B cell (primary cell): ENCODE measurements around the gene KCNQ1OT1. TPM values are rescaled to one million over a fixed set of nuclear protein-coding genes. Genes with fewer than 3 reads are reported as not detected.

Experiments
- ATAC-seq: fragments of 200-7000 bp; cut with Tn5 transposase; one replicate; pipeline ENCODE4 v1.10.0; 2021; ENCODE audit warnings: low read depth, mild to moderate bottlenecking, moderate number of reproducible peaks, moderate library complexity
- CTCF ChIA-PET: fragments of 350-600 bp; sonication (Branson Sonifier 250); formaldehyde crosslinking; loops from one replicate; lab custom pipeline; 2021; ENCODE audit warnings: antibody characterized with exemption, inconsistent platforms; lab: Charles Lee
- POLR2A ChIA-PET: fragments of 350-600 bp; sonication (Branson Sonifier 250); formaldehyde crosslinking; loops from one replicate; lab custom pipeline; 2021; ENCODE audit warnings: antibody characterized with exemption; lab: Charles Lee
- DNase-seq: peaks from one replicate; pipeline ENCODE4 v3.0.0; 2013
- H2AFZ ChIP-seq: 2 replicates; pipeline ENCODE4 v1.6.1; 2012; ENCODE audit warnings: mild to moderate bottlenecking, low read depth, low read length; ENCODE audit not compliant: insufficient read depth, poor library complexity, severe bottlenecking
- H3K27ac ChIP-seq, 2 donors: 1 replicate in 1 of 2; 2 replicates in 1 of 2; pipeline ENCODE4 v1.5.1; 2012 to 2013; ENCODE audit warnings: low read length in 2 of 2, mild to moderate bottlenecking in 2 of 2, moderate library complexity in 1 of 2
- H3K27me3 ChIP-seq, 4 experiments: fragments of 200-600 bp in 1 of 4; sonication (generic) in 1 of 4; replicated peaks in 1 of 4; 1 replicate in 2 of 4; 2 replicates in 2 of 4; pipeline versions ENCODE4 v1.6.1 to v1.7.0; 2013 to 2016; ENCODE audit warnings: low read length in 3 of 4, mild to moderate bottlenecking in 2 of 4, mixed read lengths in 1 of 4, moderate library complexity in 1 of 4; ENCODE audit not compliant: insufficient read depth in 4 of 4, control insufficient read depth in 3 of 4; ENCODE audit errors: control extremely low read depth in 1 of 4
- H3K36me3 ChIP-seq, 2 experiments: replicated peaks in 1 of 2; 1 replicate in 1 of 2; 2 replicates in 1 of 2; pipeline versions ENCODE4 v1.6.1 to v1.7.1; 2013; ENCODE audit warnings: low read length in 1 of 2; ENCODE audit not compliant: insufficient read depth in 2 of 2, control insufficient read depth in 1 of 2; ENCODE audit errors: control extremely low read depth in 1 of 2, extremely low read depth in 1 of 2
- H3K4me1 ChIP-seq, 2 donors: fragments of 200-600 bp in 1 of 2; sonication (generic) in 1 of 2; 1 replicate in 1 of 2; 2 replicates in 1 of 2; pipeline versions ENCODE4 v1.5.1 to v1.6.1; 2013 to 2017; ENCODE audit warnings: low read length in 2 of 2; ENCODE audit not compliant: control insufficient read depth in 2 of 2, insufficient read depth in 2 of 2
- H3K4me2 ChIP-seq: replicated peaks from 2 replicates; pipeline ENCODE3; 2012; ENCODE audit warnings: mild to moderate bottlenecking, low read depth, low read length; ENCODE audit not compliant: poor library complexity, severe bottlenecking
- H3K4me3 ChIP-seq, 5 experiments: fragments of 200-600 bp in 1 of 5; sonication (generic) in 1 of 5; 1 replicate in 3 of 5; 2 replicates in 2 of 5; pipeline versions ENCODE4 v1.5.1 to v1.7.0; 2011 to 2016; ENCODE audit warnings: low read length in 4 of 5, mild to moderate bottlenecking in 4 of 5, low read depth in 2 of 5, control low read depth in 1 of 5, moderate library complexity in 1 of 5; ENCODE audit not compliant: insufficient read depth in 1 of 5; ENCODE audit errors: control extremely low read depth in 1 of 5, extremely low read depth in 1 of 5
- H3K79me2 ChIP-seq: fragments of 200-600 bp; sonication (generic); one replicate; pipeline ENCODE4 v1.6.0; 2016; ENCODE audit warnings: low read length; ENCODE audit not compliant: control insufficient read depth, insufficient read depth
- H3K9ac ChIP-seq: fragments of 200-600 bp; sonication (generic); 2 replicates; pipeline ENCODE4 v1.6.1; 2017; ENCODE audit warnings: mild to moderate bottlenecking, low read length, moderate library complexity
- H3K9me3 ChIP-seq, 3 donors: one replicate each; pipeline versions ENCODE4 v1.6.1 to v1.7.1; 2013; ENCODE audit warnings: low read length in 2 of 3; ENCODE audit not compliant: control insufficient read depth in 2 of 3, insufficient read depth in 1 of 3; ENCODE audit errors: control extremely low read depth in 1 of 3
- H4K20me1 ChIP-seq: 2 replicates; pipeline ENCODE4 v1.6.0; 2012; ENCODE audit warnings: mild to moderate bottlenecking, low read length; ENCODE audit not compliant: insufficient read depth, control insufficient read depth, poor library complexity, severe bottlenecking
- H3K27ac Mint-ChIP-seq: one replicate; pipeline ENCODE4 v1.8.0; 2021; ENCODE audit warnings: mixed read lengths
- H3K27me3 Mint-ChIP-seq: one replicate; pipeline ENCODE4 v1.8.0; 2021; ENCODE audit warnings: mixed read lengths
- H3K4me1 Mint-ChIP-seq: one replicate; pipeline ENCODE4 v1.8.0; 2021; ENCODE audit warnings: mixed read lengths
- H3K4me3 Mint-ChIP-seq: one replicate; pipeline ENCODE4 v1.8.0; 2021; ENCODE audit warnings: mixed read lengths
- H3K9me3 Mint-ChIP-seq: one replicate; pipeline ENCODE4 v1.8.0; 2022; ENCODE audit warnings: mixed read lengths; ENCODE audit not compliant: insufficient read depth
- EZH2 ChIP-seq: IDR thresholded peaks from 2 replicates; pipeline ENCODE4 v1.6.1; 2012; ENCODE audit warnings: borderline replicate concordance, low read depth, mild to moderate bottlenecking, moderate library complexity, low read length; ENCODE audit not compliant: insufficient read depth, poor library complexity, severe bottlenecking
- WGBS: methylation state at CpG from one replicate; pipeline ENCODE4 v1.1.5; 2013; ENCODE audit warnings: missing lambda C conversion rate; ENCODE audit not compliant: insufficient coverage; 5-methylcytosine and 5-hydroxymethylcytosine counted together
- intact Hi-C: fragments of 100-400 bp; cut with micrococcal nuclease; formaldehyde crosslinking; loops from one replicate; pipeline ENCODE4 v1.10.0; 2022
- polyA plus RNA-seq: library from polyadenylated mRNA; depleted of rRNA; stranded (reverse); fragments of >200 nt; gene quantifications from 2 replicates; pipeline ENCODE4 v1.2.3, GENCODE V29; 2012
- total RNA-seq, 2 donors: library from RNA; stranded (reverse); fragments of 120-200 nt in 1 of 2; gene quantifications; 1 replicate in 1 of 2; 2 replicates in 1 of 2; pipeline versions ENCODE4 v1.2.3 to v1.2.4, GENCODE V29; 2013 to 2022
- TF ChIP-seq, protein P1 (sequence below): fragments of 200-600 bp; IDR thresholded peaks from one replicate; pipeline ENCODE4 v1.8.0; 2022; ENCODE audit warnings: antibody characterized with exemption, mild to moderate bottlenecking

KCNQ1OT1 gene
- total and polyA plus RNA-seq, 2 donors (not counting 1 experiment from before 2014, with no cell fraction given): 0.03 to 0.89 TPM

DNA sequence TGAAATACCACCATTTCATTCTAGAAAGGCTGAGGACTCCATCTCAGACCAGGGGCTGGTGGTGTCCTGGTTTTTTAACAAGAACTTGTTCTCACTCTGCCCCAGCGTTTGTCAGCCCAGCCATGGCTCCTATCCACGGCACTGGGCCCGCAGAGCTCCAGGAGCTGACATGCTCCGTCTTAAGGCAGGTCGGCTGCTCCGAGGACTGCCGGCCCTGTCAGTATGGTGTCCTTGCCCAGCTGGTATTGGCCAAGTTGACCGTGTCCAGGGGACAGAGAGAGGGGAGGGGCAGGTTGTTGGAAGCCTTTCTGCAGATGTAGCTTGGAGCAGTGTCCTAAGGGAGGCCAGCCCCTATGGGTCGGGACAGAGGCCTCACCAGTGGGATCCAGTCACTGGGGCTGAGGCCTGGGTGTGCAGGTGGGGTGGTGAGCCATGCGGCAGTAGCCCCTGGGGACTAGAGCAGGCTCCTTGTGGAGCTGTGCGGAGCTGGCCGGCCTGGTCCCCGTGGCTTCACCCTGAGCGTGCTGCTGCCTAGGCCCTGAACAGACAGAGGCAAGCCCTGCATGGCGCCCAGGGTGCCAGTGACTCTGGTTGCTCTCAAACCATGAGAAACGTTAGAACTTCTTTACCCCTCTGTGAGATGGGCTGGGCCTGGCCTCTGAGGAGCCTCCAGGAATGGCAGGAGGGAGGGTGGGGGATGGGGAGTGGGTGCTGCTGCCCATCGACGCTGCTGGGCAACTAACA lies 39.9 kb upstream of the KCNQ1OT1 start:
- Mint-ChIP-seq H3K27ac (no peak overlapping the region), H3K4me3 (no peak overlapping the region), H3K4me1 (no peaks in the 10 kb centered on the region), H3K27me3 (no peaks in the 10 kb centered on the region), H3K9me3 (no peaks in the 10 kb centered on the region)
- Histone ChIP-seq H3K27ac (no peak overlapping the region), H4K20me1 (no peaks in the 10 kb centered on the region), H3K9me3 (no peaks in the 10 kb centered on the region), H3K27me3 (no peaks in the 10 kb centered on the region), H3K79me2 (no peaks in the 10 kb centered on the region), H3K36me3 (no peaks in the 10 kb centered on the region), H3K4me2 (no peak overlapping the region), H2AFZ (no peak overlapping the region), H3K9ac (no peak overlapping the region), H3K4me1 (no peaks in the 10 kb centered on the region), H3K4me3 (no peak overlapping the region)
- intact Hi-C loops: no loop called here
- TF ChIP-seq, protein P1, sequence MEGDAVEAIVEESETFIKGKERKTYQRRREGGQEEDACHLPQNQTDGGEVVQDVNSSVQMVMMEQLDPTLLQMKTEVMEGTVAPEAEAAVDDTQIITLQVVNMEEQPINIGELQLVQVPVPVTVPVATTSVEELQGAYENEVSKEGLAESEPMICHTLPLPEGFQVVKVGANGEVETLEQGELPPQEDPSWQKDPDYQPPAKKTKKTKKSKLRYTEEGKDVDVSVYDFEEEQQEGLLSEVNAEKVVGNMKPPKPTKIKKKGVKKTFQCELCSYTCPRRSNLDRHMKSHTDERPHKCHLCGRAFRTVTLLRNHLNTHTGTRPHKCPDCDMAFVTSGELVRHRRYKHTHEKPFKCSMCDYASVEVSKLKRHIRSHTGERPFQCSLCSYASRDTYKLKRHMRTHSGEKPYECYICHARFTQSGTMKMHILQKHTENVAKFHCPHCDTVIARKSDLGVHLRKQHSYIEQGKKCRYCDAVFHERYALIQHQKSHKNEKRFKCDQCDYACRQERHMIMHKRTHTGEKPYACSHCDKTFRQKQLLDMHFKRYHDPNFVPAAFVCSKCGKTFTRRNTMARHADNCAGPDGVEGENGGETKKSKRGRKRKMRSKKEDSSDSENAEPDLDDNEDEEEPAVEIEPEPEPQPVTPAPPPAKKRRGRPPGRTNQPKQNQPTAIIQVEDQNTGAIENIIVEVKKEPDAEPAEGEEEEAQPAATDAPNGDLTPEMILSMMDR: no peak
- no peak for TF ChIP-seq EZH2
- DNase-seq (no peak), ATAC-seq (no peak)
- ChIA-PET POLR2A (no interaction called here), CTCF (no interaction called here)
- WGBS: 92% methylated on average over 12 of the region's 18 CpGs

DNA sequence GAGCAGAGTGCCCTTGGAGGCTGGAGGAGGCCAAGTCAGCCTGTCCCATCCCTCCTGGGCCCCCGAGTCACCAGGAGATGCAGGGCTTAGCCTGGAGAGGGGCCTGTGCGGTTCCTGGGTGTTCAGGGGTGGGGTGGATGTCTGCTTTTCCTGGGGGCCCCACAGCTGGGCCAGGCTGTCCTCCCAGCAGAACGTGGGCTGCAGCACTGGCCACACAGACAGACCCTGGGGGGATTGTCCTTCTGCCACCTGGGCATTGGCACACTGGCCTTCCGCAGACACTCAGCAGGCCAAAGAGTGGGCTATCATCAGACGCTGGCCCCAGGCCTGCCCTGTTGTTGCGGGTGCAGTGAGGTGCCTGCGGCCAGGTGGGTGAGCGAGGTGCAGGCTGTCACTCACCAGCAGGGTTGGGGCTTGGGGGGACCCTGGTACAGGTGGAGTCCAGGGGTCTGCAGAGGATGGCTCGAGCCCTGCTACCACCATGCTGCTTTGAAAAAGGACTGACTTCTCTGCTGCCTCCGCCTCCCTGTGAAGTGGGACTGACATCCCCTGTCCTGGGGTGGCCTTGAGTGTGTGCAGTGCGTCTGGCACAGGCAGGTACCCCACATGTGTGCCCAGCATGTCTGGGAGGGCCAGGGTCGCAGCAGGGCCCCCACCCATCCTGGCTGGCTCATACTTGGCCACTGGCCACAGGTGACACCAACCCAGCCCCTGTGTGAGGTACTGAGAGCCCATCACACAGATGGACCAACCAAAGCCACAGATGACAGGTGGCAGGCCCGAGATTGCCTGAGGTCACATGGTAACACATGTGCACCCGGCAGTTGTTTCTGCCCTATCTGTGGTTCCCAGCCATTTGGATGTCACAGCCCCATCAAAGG lies 39.0 kb upstream of the KCNQ1OT1 start:
- no peak overlapping the region for H3K4me3 Mint-ChIP-seq
- H3K9me3 Mint-ChIP-seq: no peaks in the 10 kb centered on the region
- Histone ChIP-seq H4K20me1 (no peaks in the 10 kb centered on the region), H3K9me3 (no peaks in the 10 kb centered on the region), H3K27me3 (no peaks in the 10 kb centered on the region), H3K4me3 (no peak overlapping the region), H3K4me2 (no peak overlapping the region), H2AFZ (no peak overlapping the region), H3K36me3 (no peaks in the 10 kb centered on the region), H3K27ac (no peak overlapping the region), H3K4me1 (no peaks in the 10 kb centered on the region), H3K9ac (no peak overlapping the region), H3K79me2 (no peaks in the 10 kb centered on the region)
- H3K27ac Mint-ChIP-seq: no peak overlapping the region
- CTCF ChIA-PET: no interaction called here
- H3K27me3 Mint-ChIP-seq: no peaks in the 10 kb centered on the region
- TF ChIP-seq, protein P1: no peak
- no peak for TF ChIP-seq EZH2
- no peaks in the 10 kb centered on the region for H3K4me1 Mint-ChIP-seq
- DNase-seq: no peak
- POLR2A ChIA-PET: no interaction called here
- intact Hi-C loops: no loop called here
- ATAC-seq: no peak
- WGBS: 86% methylated on average over 14 of the region's 14 CpGs
